SK-MEL-5 (cell line): ENCODE results near the gene FSCN2. TPM values are rescaled to one million over a fixed set of nuclear protein-coding genes. Genes with fewer than 3 reads are reported as not detected.

Source experiments
- DNase-seq: peaks from one replicate; pipeline ENCODE4 v3.0.0-alpha.2; 2016; ENCODE audit warnings: low read depth, low spot score
- in situ Hi-C: cut with HindIII; loops from 2 replicates; pipeline ENCODE4 v1.10.0; 2016; ENCODE audit warnings: low sequenced_read_pairs, high pct_unique_total_duplicates, low pct_unique_long_range_greater_than_20kb
- total RNA-seq: library from RNA; depleted of rRNA; stranded (reverse); fragments of >200 nt; shearing (Covaris generic); gene quantifications from 2 replicates; pipeline ENCODE4 v1.2.3, GENCODE V29; 2014

The FSCN2 gene
- total RNA-seq, 1 experiment from 2014 or later: 0.34 TPM

GRCh38 chr17:81489012-81489997 lies 38.9 kb upstream of the FSCN2 start:
- in situ Hi-C loops: no loop called here
- DNase-seq: no peak

DNA sequence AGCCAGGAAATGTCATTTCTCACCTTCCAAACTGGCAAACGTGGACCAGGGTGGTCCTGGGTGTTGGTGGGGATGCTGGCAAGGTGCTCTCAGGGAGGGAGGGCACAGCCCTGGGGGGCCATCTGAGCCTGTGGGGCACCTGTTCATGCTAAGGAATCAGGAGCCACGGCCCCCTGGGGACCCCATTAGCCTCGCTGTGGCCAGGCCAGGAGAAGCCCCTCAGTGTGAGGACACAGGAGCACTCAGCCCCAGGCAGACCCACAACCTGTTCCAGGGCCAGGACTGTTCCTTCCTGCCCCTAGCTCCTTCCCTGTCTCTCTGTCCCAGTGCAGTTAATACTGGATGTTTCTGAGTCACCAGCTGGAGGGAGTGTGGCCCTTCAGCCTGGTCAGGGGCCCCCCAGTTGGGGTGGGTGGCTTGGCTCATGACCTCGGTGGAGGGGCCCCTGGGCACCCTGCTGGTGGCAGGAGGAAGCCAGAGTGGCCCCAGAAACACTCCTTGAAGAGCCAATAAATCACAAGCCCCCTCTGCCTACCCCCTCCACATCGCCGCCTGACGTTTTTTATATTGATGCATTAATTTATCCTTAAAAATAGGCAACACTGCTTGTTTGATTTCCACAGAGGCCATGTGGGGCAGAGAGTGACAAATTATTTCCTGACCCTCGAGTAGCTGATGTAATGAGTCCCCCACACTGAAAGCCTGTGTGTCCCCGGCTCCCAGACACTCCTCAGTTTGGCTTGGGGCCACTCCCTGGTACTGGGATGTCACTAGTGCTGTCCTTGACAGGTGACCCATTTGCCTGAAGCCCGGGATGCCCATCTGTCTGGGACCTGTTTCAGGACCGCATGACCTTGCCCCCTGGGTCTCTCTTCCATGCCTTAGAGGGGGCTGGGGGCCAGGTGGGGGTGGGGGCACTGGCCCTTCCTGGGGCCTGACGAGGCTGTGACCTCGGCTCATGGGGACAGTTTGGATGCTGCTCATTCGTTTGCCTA lies 37.9 kb upstream of the FSCN2 start:
- in situ Hi-C loops: no loop called here
- no peak for DNase-seq

- DNase-seq: no peak
- in situ Hi-C loops: no loop called here
Observed at GRCh38 chr17:81491181-81491581, 37.0 kb upstream of the FSCN2 start.

GRCh38 chr17:81491761-81492160 lies 36.4 kb upstream of the FSCN2 start:
- in situ Hi-C loops: no loop called here
- no peak for DNase-seq

GRCh38 chr17:81492202-81492601 lies 36.0 kb upstream of the FSCN2 start:
- in situ Hi-C loops: no loop called here
- DNase-seq: no peak

GRCh38 chr17:81492706-81493105 lies 35.5 kb upstream of the FSCN2 start:
- in situ Hi-C loops: no loop called here
- no peak for DNase-seq

GRCh38 chr17:81493198-81494038 lies 34.8 kb upstream of the FSCN2 start:
- in situ Hi-C loops: no loop called here
- DNase-seq: peak; percentile 58

DNA sequence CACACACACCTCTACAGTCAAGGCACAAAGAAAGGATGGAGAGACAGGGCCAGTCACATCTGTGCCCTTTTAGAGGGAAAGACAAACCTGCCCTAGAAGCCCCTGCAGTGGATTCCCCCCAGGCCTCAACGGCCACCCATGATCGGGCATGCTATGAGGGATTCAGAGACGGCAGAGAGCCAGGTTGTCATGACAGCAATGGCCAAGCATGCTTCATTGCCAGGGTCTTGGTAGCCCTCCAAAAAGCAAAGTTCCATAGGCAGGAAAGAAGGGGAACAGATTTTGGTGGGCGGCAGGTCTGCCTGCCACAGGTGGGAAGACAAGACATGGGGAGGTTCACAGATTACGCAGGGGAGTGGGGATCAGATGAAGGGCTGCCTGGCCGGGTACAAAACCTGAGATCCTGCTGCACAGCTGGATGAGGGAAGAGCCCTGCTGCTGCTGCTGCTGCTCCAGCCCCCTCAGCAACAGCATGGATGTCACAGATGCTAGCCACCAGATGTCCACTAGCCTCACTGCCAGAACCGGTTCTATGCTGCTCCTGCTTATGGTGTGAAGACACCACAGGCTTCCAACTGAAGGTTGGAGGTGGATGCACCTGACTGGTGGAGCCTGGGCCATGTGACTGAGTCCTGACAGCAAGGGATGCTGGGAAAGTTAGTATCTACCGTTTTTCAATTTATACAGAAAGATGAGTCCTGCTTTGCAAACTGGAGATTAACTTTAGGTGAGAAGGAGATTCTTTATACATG lies 33.4 kb upstream of the FSCN2 start:
- peak; percentile 48 for DNase-seq
- in situ Hi-C loops: no loop called here

DNA sequence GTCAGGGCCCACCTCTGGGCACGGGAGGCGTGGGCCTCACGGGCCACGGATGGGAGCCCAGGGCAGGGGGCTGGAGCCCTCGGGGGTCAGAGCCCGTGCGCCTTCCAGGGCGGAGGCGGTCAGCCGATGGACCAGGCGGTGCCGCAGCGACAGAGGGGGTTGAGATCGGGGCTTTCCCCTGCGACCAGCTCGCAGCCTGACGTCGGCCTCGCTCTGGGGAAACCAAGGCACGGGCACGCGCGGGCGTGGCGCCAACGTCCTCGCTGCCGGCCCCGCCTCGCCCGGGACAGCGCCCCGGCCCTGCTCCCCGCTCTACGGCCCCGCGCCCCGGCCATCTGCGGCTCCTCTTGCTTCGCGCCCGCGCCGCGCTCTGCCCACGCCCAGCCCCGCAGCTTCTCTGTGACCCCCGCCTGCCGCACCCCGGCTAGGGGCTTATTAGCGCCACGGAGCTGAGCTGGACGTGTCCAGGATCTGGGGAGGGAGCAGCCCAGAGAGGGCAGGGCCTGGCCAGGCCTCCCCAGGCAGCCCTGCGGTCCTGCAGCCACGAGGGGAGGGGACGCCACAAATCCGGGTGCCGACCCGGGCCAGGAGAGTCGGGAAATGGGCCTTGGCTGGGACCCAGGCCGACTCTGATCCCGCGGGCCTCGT lies 29.1 kb upstream of the FSCN2 start:
- no peak for DNase-seq

GRCh38 chr17:81499601-81499970 lies 28.6 kb upstream of the FSCN2 start:
- in situ Hi-C loops: no loop called here
- DNase-seq: no peak

More for the DNA sequence above, 29.1 kb upstream of the FSCN2 start:
- in situ Hi-C loops: no loop called here

- no peak for DNase-seq
- in situ Hi-C loops: no loop called here
Observed at GRCh38 chr17:81500047-81500446, 28.1 kb upstream of the FSCN2 start.

GRCh38 chr17:81502471-81503017 lies 25.6 kb upstream of the FSCN2 start:
- no peak for DNase-seq
- in situ Hi-C loops: no loop called here

GRCh38 chr17:81503619-81504018 lies 24.6 kb upstream of the FSCN2 start:
- in situ Hi-C loops: no loop called here

DNA sequence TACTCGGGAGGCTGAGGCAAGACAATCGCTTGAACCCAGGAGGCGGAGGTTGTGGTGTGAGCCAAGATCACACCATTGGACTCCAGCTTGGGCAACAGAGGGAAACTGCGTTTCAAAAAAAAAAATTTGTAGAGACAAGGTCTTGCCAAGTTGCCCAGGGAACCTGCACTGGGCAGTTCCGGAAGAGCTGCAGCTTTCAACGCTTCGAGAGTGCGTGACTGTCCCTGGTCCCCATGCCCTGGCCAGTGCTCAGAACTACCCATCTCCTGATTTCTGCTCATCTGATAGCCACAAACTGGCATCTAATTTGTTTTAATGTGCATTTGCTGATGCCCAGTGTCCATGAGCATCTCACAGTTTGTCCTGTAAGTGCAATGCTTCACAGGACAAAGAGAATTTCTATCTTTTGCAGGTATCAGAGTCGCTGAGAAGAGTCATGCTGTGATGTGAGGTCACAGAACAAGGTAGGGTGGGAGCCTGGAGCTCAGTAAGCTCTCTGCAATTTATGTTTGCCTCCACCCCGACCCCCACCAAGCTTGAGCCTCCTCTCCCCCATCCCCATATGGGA lies 19.5 kb upstream of the FSCN2 start:
- peak; percentile 56 for DNase-seq
- in situ Hi-C loops: no loop called here

More at GRCh38 chr17:81503619-81504018, 24.6 kb upstream of the FSCN2 start:
- DNase-seq: no peak

GRCh38 chr17:81509207-81509971 lies 18.8 kb upstream of the FSCN2 start:
- in situ Hi-C loops: no loop called here

More at GRCh38 chr17:81509207-81509971, 18.8 kb upstream of the FSCN2 start:
- peak; percentile 48 for DNase-seq
